GM21723 (cell line): ENCODE measurements around the gene FBXW5.

Experiments
- ATAC-seq: cut with Tn5 transposase; IDR thresholded peaks from one replicate; pipeline ENCODE4 v1.9.1; 2021; ENCODE audit warnings: mild to moderate bottlenecking, moderate library complexity; ENCODE audit not compliant: unreplicated experiment

Gene FBXW5

GRCh38 chr9:136978073-136978864, 33.7 kb upstream of the FBXW5 start:
- no peak for ATAC-seq

- no peak for ATAC-seq
Measured at GRCh38 chr9:136977649-136978072, 33.1 kb upstream of the FBXW5 start.

DNA sequence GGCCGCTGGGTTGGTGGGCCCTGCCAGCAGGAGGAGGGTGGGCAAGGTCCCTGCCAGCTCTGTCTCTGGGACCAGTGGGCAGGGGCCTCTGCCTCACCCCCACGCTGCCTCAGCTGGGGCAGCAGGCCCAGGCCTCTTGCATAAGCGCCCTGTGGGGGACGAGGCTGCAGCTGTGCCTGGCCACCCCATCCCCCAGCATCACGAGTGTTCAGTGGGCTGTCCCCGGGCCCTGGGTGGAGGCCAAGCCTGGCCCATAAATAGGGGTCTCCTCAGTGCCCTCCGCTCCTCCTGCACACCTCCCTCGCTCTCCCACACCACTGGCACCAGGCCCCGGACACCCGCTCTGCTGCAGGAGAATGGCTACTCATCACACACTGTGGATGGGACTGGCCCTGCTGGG, 32.7 kb upstream of the FBXW5 start, which contains the start of gene PTGDS:
Gene PTGDS (plus strand): TSS at position 282 of the 400 bp plus-strand sequence. CDS start 75 bp downstream, at position 357.
- ATAC-seq = no peak

- ATAC-seq = no peak
Measured at GRCh38 chr9:136975644-136976043, 31.1 kb upstream of the FBXW5 start.

- ATAC-seq = no peak
Measured at GRCh38 chr9:136974817-136975535, 30.4 kb upstream of the FBXW5 start.

GRCh38 chr9:136973618-136974617, 29.4 kb upstream of the FBXW5 start:
- ATAC-seq = no peak

- no peak for ATAC-seq
Measured at GRCh38 chr9:136972743-136973142, 28.2 kb upstream of the FBXW5 start.

- no peak for ATAC-seq
Measured at GRCh38 chr9:136972335-136972734, 27.8 kb upstream of the FBXW5 start.

DNA sequence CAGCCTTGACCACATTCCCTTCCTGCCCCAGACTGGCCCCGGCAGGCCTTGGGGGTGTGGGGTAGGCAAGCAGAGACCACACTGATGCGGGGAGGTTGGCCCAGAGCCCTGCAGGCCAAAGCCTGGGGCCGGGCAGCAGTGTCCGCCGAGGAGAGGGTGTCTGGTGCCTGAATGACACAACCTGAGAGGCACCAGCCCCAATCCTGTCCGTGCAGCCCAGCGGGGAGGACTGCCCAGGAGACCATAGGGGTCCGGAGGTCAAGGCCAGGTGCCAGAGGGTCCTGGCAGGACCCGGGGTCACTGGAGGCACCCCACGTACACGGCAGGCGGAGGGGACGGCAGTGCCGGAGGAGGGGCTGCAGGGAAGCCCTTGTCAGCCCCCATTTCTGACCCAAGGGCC, 27.2 kb upstream of the FBXW5 start:
- no peak for ATAC-seq

GRCh38 chr9:136970361-136970760, 25.8 kb upstream of the FBXW5 start:
- no peak for ATAC-seq

DNA sequence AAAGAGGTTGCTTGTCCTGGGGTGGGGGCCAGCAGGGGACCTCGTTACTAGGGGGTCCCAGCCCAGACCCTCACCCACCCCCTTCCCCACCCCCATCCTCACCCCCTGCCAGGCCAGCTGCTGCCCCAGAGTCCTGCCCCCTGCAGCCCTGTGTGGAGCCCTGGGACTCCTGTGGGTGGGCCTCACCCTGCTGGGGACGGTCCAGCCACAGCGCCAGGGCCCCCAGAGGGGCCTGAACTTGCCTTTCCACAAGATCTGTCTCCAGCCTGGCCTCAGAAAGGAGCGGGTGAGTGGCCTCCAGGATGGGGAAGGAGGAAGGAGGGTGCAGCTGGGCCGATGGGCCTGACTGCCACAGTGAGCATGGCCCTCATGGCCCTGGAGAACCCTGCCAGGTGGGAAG, 25.2 kb upstream of the FBXW5 start:
- no peak for ATAC-seq

DNA sequence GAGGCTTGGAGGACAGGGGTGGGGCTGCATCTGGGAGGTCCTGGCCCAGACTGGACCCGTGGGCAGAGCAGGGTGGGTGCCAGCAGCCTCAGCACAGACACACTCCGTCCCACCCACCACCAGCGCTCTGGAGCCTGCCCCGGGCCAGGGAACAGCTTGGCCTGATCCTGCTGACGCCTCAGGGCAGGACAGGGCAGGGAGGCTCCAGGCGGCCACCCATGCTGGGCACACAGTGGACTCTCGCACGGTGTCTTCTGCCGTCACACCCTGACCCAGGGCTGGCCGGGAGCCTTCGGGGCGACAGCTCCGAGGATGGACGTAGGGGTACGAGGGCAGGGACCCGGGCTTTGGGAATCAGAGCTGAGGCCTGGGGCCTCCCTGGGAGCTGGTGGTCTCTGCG, 24.6 kb upstream of the FBXW5 start:
- ATAC-seq = no peak

- ATAC-seq = no peak
Measured at GRCh38 chr9:136968333-136969127, 24.0 kb upstream of the FBXW5 start.

- ATAC-seq = no peak
Measured at GRCh38 chr9:136965771-136966484, 21.4 kb upstream of the FBXW5 start.

DNA sequence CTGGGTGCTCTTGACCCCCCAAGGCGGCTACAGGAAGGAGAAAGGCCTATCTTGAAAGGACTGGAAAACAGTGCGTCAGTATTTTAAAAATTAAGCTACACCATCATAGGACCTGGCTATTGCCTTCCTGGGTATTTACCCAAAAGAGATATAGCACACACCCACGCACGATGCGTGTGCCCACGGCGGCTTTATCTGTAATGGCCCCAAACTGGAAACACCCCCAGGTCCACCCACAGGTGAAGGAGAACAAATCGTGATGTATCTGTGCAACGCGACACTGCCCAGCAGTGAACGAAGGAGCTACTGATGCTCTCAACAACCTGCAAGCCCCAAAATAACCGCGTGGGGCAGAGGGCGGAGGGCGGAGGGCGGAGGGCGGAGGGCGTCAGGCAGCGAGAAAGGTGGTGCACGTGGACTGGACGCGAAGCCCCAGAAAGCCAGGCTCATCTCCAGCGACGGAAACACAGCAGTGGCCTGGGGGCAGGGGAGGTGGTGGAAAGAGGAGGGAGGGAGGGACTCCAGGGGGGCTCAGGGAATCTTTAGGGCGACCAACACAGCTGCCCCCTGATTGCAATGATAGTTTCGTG, 20.4 kb upstream of the FBXW5 start:
- no peak for ATAC-seq

- ATAC-seq = no peak
Measured at GRCh38 chr9:136964171-136964689, 19.7 kb upstream of the FBXW5 start.

- ATAC-seq = no peak
Measured at GRCh38 chr9:136963751-136964150, 19.2 kb upstream of the FBXW5 start.

DNA sequence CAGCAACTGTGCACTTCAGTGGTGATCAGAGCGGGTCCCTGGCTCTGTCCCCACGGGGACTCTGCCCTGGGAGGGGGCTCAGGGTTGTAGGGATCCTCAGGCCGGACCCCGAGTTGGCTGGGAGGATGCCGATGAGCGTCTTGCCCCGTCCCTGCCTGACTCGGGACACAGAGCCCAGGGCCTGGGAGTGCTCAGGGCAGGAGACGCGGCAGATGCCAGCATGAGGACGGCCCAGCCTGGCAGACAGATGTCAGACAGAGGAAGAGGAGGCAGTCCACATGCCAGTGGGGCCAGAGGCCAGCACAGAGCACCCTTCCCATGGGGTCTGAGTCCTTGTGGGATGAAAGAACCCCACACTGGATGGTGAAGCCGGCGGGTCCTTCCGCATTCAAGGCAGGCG, 18.8 kb upstream of the FBXW5 start:
- ATAC-seq = no peak

DNA sequence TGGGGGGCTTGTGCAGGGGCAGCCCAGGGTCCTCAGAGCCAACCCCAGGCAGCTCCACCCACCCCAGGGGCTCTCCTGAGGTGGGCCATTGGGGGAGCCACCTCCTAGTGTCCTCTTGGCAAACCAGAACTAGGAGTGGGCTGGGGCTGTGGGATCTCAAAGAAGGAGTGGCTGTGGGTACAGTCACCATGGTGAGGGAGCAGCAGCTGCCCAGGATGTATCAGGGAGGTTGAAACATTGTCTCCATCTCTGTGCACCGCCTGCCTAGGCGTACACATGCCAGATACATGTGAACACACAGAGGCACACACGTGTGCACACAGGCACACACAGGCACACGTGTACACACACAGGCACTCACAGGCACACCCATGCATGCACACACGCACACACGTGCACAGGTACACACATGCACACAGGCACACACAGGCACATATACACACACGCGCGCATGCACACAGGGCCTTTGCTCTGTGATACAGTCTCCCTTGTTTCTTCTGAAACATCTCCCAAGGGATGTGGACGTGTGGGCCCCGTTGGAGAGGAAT, 18.2 kb upstream of the FBXW5 start:
- ATAC-seq = no peak
